Breast epithelium (tissue), 3 donors: ENCODE data around the gene COL4A2.

Experiments
- CTCF ChIP-seq, 3 donors: fragments of 450-650 bp; IDR thresholded peaks; one replicate each; pipeline ENCODE4 v1.5.1; 2016 to 2017; ENCODE audit warnings: antibody characterized with exemption in 3 of 3, mild to moderate bottlenecking in 3 of 3, moderate library complexity in 3 of 3
- POLR2A ChIP-seq: fragments of 450-650 bp; IDR thresholded peaks from one replicate; pipeline ENCODE4 v1.6.1; 2016; ENCODE audit warnings: antibody characterized with exemption, mild to moderate bottlenecking, moderate library complexity

- TF ChIP-seq POLR2A (no peak), CTCF (IDR thresholded peaks at IDR 0.05) (no peak)
Measured at GRCh38 chr13:110323172-110323891, 16.2 kb downstream of the COL4A2 start.
